Stimulated activated CD4-positive, alpha-beta T cell treated with anti-CD3 and anti-CD28 coated beads, Interleukin-2, amount 100 ng/mL, for 48 hours (primary cell): ENCODE measurements around the gene AWAT1.
"Not testable (repeated sequence)": the region's sequence is repeated elsewhere in the genome, so short reads cannot be mapped to it uniquely, and the experiment has no call there.

Source experiments
- DNase-seq, 2 donors: peaks; one replicate each; pipeline ENCODE4 v3.0.0-alpha.2; 2020

Gene AWAT1

DNA sequence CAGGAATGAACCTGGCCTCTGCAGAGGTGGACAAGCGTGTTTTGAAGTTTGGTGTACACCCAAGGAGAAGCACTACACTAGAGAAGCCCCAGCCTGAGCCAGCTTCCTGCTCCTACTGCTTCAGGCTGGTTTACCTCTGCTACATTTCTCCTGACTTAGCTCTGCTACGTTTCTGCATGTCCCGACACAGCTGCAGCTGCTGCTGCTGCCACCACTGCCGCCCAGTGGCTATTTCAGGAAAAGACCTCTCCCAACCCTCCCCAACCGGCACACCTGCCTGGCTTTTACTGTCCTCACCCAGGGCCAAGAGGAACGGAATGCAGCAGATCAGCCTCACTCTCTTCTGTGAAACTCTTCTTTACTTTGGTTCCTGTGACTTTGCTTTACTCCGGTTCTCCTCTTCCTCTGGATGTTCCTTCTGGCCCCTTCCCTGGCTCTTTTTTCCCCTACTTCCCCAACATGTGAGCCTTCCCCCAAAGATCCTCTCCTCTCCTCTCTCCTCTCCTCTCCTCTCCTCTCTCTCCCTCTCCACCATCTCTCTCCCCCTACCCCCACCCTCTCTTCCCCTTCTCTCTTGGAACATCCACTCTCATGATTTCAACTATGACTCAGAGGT, 28.6 kb downstream of the AWAT1 start:
- peak; percentile 21 to 51 for DNase-seq

DNA sequence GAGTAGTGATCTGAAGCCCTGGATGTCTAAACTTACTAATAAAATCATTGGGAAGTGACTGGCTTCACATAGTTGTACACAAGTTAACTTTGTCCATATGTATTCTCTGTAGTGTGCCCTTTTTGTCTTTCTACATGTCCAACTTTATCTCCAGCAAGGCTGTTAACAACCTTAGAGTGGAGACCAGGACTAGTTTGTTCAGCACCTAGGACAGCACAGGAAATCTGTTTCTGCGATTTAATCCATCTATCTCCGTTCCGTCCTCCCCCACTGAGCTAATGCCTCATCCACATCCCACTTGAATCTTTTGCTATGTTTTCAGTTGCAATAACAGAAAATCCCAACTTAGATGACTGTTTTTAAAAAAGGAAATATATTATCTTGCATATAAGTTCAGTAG, 30.3 kb downstream of the AWAT1 start:
- no peak for DNase-seq

DNA sequence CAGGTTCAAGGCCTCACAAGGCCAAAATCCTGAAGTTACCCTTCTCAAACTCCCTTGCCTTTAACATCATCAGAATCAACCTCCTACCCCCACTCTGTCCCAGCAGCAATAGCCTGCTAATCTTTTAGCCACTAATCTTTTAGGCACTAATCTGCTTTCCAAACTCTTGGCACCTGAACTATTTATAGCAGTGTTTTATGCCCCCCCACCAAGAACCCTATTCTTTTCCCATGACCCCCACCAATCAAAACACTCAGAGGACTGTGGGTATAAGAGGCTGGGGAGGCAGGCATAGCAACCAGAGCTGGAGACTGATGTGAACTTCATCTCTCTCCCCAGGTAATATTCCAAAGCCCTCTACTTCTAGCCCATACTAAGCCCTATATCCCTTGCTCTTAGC, 33.6 kb downstream of the AWAT1 start, which contains the start of gene ARR3:
ARR3 (plus strand) TSS at position 301 of the 400 bp plus-strand sequence. CDS start 1,052 bp downstream, outside the sequence.
- no peak for DNase-seq

DNA sequence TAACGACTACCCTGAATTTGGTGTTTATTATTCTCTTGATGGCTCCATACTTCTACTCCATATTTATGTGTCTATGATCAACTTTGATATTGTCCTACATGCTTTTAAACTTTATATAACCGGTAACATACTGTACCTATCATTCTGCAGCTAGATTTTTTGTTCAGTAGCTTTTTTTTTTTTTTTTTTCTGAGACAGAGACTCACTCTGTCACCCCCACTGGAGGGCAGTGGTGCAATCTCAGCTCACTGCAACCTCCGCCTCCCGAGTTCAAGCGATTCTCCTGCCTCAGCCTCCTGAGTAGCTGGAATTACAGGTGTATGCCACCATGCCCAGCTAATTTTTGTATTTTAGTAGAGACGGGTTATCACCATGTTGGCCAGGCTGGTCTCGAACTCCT, 39.6 kb downstream of the AWAT1 start:
- not testable (repeated sequence) for DNase-seq

DNA sequence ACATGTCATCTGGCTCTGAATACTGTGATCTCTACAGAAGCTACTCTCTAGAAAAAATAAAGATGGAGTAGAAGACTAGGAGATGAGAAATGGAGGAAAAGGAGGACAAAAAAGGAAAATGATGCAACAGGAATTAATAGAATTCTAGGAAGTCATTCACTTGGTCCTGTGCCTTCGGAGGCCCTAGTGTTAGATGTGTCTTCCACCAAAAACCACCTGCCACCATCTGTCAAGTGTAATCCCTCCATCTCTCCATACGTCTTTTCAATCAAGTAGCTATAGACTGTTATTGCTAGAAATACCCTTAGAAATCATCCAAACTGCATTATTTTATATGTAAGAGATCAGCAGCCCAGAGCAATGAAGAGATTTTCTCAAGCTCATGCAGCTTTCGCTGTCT, 44.6 kb downstream of the AWAT1 start:
- no peak for DNase-seq

DNA sequence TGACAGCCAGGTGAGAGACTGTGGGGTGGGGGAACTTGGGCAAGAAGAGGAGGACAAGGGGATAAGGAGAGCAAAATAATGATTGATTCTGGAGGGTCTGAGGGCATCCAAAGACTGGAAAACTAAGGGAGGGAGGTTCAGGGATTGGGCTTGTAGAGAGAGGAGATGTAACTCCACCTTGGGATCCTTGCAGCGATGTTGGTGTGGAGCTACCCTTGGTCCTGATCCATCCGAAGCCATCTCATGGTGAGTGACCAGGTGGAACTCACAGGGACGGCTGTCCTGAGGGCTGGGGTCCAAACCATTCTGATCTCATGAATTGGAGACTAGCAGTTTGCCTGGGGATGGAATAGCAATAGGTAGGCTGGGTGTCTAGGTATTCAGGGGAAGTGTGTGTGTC, 46.1 kb downstream of the AWAT1 start:
- DNase-seq: no peak

DNA sequence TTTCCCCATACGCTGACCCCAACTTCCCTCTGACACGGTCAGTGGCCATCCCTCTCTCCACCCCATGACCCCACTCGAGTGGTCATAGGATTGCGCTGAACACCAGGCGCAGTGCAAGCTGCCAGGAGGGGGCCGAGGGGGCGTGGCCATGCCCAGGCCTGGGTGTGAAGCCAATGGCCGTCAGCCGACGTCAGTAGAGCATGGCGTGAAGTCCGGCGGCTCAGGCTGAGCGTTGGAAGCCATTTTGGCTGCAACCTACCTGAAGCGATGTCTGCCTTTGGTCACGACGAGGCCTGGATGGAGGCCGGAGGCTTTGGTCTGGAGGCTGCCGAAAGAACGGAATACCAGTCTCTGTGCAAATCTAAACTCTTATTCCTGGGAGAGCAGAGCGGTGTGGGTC, 47.5 kb downstream of the AWAT1 start, which contains the start of gene RAB41:
RAB41 (plus strand) TSS at position 222 of the 400 bp plus-strand sequence; CDS start at position 268, 46 bp downstream.
- no peak for DNase-seq

DNA sequence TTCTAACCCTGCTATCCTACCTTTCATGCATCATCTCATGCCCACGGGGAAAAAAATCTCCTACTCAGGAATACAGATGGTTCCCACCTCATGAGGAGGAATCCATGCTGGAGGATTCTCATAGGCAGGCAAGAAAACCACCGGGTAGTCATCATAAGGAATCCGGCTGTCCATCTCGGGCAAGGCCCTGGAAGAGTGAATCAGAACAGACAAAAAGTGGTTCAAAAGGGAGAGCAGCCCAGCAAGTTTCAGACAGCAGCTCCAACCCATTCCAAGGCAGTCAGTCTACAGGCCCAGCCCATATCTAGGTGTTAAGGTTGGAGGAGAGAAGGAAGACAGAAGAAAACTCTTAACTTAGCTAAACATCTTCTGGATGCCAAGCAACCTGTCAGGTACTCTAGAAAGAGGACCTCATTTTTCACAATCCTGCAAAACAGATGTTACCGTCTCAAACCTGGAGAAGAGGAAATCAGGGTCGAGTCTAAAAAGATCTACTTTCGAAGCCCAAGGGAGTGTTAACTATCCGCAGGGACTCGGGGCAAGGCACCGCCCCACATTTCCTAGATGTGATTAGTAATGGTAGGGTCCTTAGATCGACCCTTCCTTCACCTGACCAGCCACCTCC, 54.8 kb downstream of the AWAT1 start:
- no peak for DNase-seq
